Measurements from ENCODE around the gene SUSD3.
"Not testable (repeated sequence)": the region's sequence is repeated elsewhere in the genome, so short reads cannot be mapped to it uniquely, and the experiment has no call there.

The SUSD3 gene

GRCh38 chr9:93058355-93059010 is at the start of gene SUSD3:
Gene SUSD3 (plus strand): TSS chr9:93058701. CDS start chr9:93058743, 42 bp downstream.
- peak; percentile 58 for DNase-seq (ENCODE audit: low spot score)

- no peak for DNase-seq (ENCODE audit: low spot score)
These were observed 49.0 kb upstream of the SUSD3 start for GRCh38 chr9:93009337-93010015.

- DNase-seq (ENCODE audit: low spot score), result no peak
These were observed 48.4 kb upstream of the SUSD3 start for GRCh38 chr9:93010056-93010455.

GRCh38 chr9:93010704-93011103 is 47.8 kb upstream of the SUSD3 start:
- no peak for DNase-seq (ENCODE audit: low spot score)

- DNase-seq (ENCODE audit: low spot score), result no peak
These were observed 47.4 kb upstream of the SUSD3 start for GRCh38 chr9:93011114-93011513.

- no peak for DNase-seq (ENCODE audit: low spot score)
These were observed 45.3 kb upstream of the SUSD3 start for GRCh38 chr9:93012963-93013855.

GRCh38 chr9:93013856-93014582 is 44.5 kb upstream of the SUSD3 start:
- DNase-seq (ENCODE audit: low spot score), result no peak

GRCh38 chr9:93015190-93015589 is 43.3 kb upstream of the SUSD3 start:
- not testable (repeated sequence) for DNase-seq (ENCODE audit: low spot score)

GRCh38 chr9:93017621-93018020 is 40.9 kb upstream of the SUSD3 start:
- DNase-seq (ENCODE audit: low spot score), result no peak

GRCh38 chr9:93020151-93020550 is 38.4 kb upstream of the SUSD3 start:
- no peak for DNase-seq (ENCODE audit: low spot score)

GRCh38 chr9:93020771-93021670 is 37.5 kb upstream of the SUSD3 start:
- no peak for DNase-seq (ENCODE audit: low spot score)

GRCh38 chr9:93022066-93022465 is 36.4 kb upstream of the SUSD3 start:
- no peak for DNase-seq (ENCODE audit: low spot score)

- DNase-seq (ENCODE audit: low spot score), result no peak
These were observed 35.6 kb upstream of the SUSD3 start for GRCh38 chr9:93022721-93023520.

- no peak for DNase-seq (ENCODE audit: low spot score)
These were observed 35.0 kb upstream of the SUSD3 start for GRCh38 chr9:93023521-93023815.

GRCh38 chr9:93024646-93024910 is 33.9 kb upstream of the SUSD3 start:
- DNase-seq (ENCODE audit: low spot score), result no peak

GRCh38 chr9:93024986-93025630 is 33.4 kb upstream of the SUSD3 start:
- no peak for DNase-seq (ENCODE audit: low spot score)

GRCh38 chr9:93025736-93026135 is 32.8 kb upstream of the SUSD3 start:
- no peak for DNase-seq (ENCODE audit: low spot score)

- no peak for DNase-seq (ENCODE audit: low spot score)
These were observed 31.9 kb upstream of the SUSD3 start for GRCh38 chr9:93026640-93027039.

- DNase-seq (ENCODE audit: low spot score), result no peak
These were observed 30.8 kb upstream of the SUSD3 start for GRCh38 chr9:93027750-93028149.

- DNase-seq (ENCODE audit: low spot score), result no peak
These were observed 30.0 kb upstream of the SUSD3 start for GRCh38 chr9:93028448-93029006.

Data from HuH-7.5 (cell line).